GM18502 (cell line): Measurements from ENCODE around the gene H3-3A.

Source experiments
- ATAC-seq: cut with Tn5 transposase; IDR thresholded peaks from one replicate; pipeline ENCODE4 v1.9.1; 2021; ENCODE audit warnings: mild to moderate bottlenecking; ENCODE audit not compliant: unreplicated experiment, poor library complexity

Gene H3-3A

GRCh38 chr1:226109829-226110248 lies 47.3 kb downstream of the H3-3A start:
- peak; percentile 76 for ATAC-seq

GRCh38 chr1:226110249-226111097 lies 48.0 kb downstream of the H3-3A start:
- ATAC-seq: peak; percentile 79

GRCh38 chr1:226111098-226111882 lies 48.8 kb downstream of the H3-3A start:
- no peak for ATAC-seq

GRCh38 chr1:226111883-226112261 lies 49.4 kb downstream of the H3-3A start:
- no peak for ATAC-seq

- ATAC-seq: no peak
Measured at GRCh38 chr1:226112626-226113025, 50.1 kb downstream of the H3-3A start.

- no peak for ATAC-seq
Measured at GRCh38 chr1:226116673-226117072, 54.2 kb downstream of the H3-3A start.

- no peak for ATAC-seq
Measured at GRCh38 chr1:226117330-226117729, 54.8 kb downstream of the H3-3A start.

- no peak for ATAC-seq
Measured at GRCh38 chr1:226118357-226118756, 55.8 kb downstream of the H3-3A start.

GRCh38 chr1:226119169-226119568 lies 56.7 kb downstream of the H3-3A start:
- ATAC-seq: no peak

- no peak for ATAC-seq
Measured at GRCh38 chr1:226120398-226120797, 57.9 kb downstream of the H3-3A start.

- no peak for ATAC-seq
Measured at GRCh38 chr1:226121049-226121586, 58.6 kb downstream of the H3-3A start.
